Measurements from ENCODE around the gene LNP1.

- no peak for TF ChIP-seq CHD2 (IDR thresholded peaks at IDR 0.05; ENCODE audit: low read length, partially characterized antibody)
- TF ChIP-seq SREBF2 (IDR thresholded peaks at IDR 0.05) = no peak
- TF ChIP-seq RAD21 (conservative IDR thresholded peaks at IDR 0.05 in 1 of 2, IDR thresholded peaks at IDR 0.05 in 1 of 2) = no peak
- TF ChIP-seq, protein P1, sequence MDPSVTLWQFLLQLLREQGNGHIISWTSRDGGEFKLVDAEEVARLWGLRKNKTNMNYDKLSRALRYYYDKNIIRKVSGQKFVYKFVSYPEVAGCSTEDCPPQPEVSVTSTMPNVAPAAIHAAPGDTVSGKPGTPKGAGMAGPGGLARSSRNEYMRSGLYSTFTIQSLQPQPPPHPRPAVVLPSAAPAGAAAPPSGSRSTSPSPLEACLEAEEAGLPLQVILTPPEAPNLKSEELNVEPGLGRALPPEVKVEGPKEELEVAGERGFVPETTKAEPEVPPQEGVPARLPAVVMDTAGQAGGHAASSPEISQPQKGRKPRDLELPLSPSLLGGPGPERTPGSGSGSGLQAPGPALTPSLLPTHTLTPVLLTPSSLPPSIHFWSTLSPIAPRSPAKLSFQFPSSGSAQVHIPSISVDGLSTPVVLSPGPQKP (IDR thresholded peaks at IDR 0.05; ENCODE audit: low read depth, low read length) = no peak
- TF ChIP-seq, protein P2, sequence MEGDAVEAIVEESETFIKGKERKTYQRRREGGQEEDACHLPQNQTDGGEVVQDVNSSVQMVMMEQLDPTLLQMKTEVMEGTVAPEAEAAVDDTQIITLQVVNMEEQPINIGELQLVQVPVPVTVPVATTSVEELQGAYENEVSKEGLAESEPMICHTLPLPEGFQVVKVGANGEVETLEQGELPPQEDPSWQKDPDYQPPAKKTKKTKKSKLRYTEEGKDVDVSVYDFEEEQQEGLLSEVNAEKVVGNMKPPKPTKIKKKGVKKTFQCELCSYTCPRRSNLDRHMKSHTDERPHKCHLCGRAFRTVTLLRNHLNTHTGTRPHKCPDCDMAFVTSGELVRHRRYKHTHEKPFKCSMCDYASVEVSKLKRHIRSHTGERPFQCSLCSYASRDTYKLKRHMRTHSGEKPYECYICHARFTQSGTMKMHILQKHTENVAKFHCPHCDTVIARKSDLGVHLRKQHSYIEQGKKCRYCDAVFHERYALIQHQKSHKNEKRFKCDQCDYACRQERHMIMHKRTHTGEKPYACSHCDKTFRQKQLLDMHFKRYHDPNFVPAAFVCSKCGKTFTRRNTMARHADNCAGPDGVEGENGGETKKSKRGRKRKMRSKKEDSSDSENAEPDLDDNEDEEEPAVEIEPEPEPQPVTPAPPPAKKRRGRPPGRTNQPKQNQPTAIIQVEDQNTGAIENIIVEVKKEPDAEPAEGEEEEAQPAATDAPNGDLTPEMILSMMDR (IDR thresholded peaks at IDR 0.05) = no peak
- TF ChIP-seq EP300 (IDR thresholded peaks at IDR 0.05) = no peak
- TF ChIP-seq NR3C1 (IDR thresholded peaks at IDR 0.05) = no peak
- TF ChIP-seq TP53 (CRISPR knock-in tag; IDR thresholded peaks at IDR 0.05) = no peak
- TF ChIP-seq RCOR1 (IDR thresholded peaks at IDR 0.05; ENCODE audit: low read depth, low read length) = no peak
- TF ChIP-seq MYC (IDR thresholded peaks at IDR 0.05; ENCODE audit: borderline replicate concordance, low read length) = no peak
- TF ChIP-seq ESRRA (IDR thresholded peaks at IDR 0.05; ENCODE audit: borderline replicate concordance, low read length) = no peak
- no peak for TF ChIP-seq ZFP36 (IDR thresholded peaks at IDR 0.05; ENCODE audit: borderline replicate concordance, partially characterized antibody)
- no peak for TF ChIP-seq CEBPB (IDR thresholded peaks at IDR 0.05)
- TF ChIP-seq FOSL2 (IDR thresholded peaks at IDR 0.05) = no peak
- TF ChIP-seq FOSL2 (CRISPR knock-in tag; IDR thresholded peaks at IDR 0.05) = no peak
These were observed 80.8 kb downstream of the LNP1 start for GRCh38 chr3:100482176-100482575.
